ENCODE data around the gene PLCD3.

DNA sequence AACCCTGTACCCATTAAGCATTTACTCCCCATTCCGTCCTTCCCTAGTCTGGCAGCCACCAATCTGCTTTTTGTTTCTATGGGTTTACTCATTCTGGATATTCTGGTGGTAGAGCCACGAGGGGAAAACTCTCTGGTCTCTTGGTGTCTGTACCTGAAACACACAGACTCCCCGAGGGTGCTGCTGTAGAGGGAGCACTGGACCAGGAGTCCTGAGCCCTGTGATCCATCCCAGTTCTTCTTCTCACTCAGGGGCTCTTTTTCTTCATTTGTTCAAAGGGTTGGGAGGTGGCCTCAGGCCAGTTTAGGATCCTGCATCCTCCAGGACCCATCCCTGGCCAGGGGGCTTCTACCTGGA, 43.4 kb upstream of the PLCD3 start:
- TF ChIP-seq POLR2A (IDR thresholded peaks at IDR 0.05; ENCODE audit: low read length) (no peak), GATA1 (IDR thresholded peaks at IDR 0.05; ENCODE audit: low read depth, low read length) (no peak)
